ENCODE results near the gene KCNC3.

Gene KCNC3

DNA sequence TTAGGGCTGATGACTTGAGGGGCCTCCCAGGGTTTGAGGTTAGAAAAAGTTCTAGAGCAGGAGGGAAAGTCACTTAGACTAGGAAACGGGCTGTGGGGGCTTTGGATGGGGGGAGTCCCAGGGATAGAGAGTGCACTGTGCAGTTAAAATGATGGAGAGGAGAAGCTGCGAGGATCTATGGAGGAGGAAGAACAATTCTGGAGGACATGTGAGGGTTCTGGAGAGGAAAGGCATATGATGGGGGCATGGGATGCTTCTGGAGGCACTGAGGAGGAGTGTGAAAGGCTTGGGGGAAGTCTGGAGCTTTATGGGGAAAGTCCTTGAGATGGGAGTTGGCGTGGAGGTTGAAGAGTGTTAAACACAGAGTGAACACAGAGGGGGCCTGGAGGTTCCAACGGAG lies 2.2 kb downstream of the KCNC3 start:
- no peak for DNase-seq

DNA sequence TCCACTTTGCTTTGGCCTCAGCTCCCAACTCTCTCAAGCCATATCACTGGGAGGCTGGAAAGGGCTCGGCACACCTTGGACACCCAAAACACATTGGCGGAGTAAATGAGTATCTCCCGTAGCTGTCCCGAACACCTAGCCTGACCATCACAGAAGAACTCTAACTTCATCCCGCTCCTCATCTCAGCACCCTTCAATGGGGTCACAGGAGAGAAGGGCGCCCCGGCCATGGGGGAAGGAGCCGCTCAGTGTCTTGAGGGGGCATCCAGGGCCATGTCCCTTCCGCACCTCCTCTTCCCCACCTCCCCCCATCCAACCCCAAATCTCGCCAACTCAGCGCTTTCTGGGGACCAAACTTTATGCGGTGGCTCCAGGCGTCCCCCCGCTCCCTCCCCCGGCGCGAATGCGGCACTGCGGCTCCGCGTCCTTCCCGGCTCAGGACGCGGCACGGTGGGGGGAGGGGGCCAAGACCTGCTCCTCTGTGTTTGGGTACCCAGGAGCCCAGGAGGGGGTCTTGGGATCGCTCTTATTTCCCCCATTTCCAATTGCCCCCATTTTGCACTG lies 3.0 kb downstream of the KCNC3 start:
- no peak for DNase-seq

DNA sequence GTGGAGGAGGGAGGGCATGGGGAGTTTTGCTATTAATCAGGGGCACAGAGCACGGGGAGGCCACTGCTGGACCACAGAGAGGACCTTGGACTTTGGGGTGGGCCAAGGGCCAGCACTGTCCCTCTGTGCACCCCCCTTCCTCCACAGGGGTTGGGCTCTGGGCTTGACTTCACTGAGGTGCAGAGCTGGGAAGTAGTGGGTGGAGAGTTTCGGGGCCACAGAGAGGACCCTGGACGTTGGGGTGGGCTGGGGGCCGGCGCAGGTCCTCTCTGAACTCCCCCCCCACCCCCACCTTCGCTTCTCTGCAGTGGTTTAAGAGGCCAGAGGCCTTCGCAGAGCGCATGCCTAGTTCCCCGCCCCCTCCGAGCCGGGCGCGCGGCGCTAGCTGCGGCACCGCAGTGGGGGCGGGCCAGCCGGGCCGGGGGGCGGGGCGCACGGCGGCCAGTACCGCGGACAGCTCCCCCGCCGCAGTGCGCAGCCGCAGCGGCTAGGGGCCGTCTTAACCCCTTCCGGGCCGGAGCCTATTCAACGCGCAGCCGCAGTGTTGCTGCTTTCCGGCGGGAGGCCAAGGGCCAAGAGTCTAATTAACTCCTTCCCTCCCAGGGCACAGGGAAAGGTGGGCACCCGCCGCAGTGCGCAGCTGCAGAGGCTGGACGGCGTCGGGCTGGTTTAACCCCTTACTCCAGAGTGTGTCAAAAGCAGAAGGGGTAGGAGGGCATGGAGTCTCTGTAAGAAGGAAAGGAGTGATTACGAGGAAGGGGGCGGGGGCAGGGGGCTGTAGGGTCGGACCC lies 3.7 kb downstream of the KCNC3 start:
- DNase-seq = peak; percentile 32

DNA sequence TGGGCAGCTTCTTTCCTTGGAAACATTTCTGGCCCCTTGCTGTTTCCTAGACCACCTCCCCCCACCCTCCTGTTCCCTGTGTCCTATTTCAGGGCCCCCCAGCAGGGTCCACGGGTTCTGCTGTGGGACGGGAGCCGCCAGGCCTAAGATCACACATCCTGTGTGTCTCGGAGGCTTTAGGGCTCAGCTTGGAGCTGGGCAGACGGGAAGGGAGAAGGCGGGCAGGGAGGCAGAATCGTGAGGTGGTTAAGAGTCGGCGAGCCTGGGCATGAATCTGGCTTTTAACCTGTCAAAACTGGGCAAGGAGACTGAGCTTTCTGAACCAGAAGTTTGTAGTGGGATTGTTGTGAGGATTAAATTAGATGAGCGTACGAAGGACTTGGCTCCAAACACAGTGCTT lies 4.8 kb downstream of the KCNC3 start:
- DNase-seq = no peak

DNA sequence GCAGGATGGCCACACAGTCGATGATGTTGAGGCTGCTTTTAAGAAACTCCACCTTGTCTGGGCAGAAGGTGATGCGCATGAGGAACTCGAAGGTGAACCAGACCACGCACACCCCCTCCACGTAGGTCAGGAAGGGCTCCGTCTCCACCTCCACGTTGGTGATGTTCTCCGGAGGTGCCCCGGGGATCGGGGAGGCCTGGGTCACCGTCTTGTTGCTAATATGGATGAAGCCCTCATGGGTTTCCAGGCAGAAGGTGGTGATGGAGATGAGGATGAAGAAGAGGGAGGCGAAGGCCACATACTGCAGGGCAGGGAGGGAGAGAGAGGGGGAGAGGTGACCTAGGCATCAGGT lies 5.4 kb downstream of the KCNC3 start:
- no peak for DNase-seq

DNA sequence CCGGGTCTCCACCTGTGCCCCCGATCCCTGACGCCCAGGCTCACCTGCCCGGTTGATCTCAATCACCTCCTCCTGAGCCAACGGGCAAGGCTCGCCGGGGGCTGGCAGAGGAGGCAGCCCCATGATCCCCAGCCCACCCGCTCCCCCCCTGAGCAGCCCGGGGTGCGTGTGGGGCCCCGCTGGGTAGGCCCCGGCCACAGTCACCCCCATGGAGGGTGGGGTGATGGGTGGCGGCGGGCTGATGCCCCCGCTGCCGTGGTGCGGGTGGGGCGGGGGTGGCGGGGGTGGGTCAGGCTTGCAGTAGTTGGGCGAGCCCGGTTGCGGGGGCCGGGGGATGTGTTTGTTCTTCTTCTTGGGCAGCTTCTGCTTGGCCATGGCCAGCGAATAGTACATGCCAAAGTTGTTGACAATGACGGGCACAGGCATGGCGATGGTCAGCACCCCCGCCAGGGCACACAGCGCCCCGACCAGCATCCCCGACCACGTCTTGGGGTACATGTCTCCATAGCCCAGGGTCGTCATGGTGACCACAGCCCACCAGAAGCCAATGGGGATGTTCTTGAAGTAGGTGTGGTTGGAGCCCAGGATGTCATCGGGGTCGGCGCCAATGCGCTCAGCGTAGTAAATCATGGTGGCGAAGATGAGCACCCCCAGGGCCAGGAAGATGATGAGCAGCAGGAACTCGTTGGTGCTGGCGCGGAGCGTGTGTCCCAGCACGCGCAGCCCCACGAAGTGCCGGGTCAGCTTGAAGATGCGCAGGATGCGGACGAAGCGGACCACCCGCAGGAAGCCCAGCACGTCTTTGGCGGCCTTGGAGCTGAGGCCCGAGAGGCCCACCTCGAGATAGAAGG lies 6.0 kb downstream of the KCNC3 start:
- DNase-seq = no peak

DNA sequence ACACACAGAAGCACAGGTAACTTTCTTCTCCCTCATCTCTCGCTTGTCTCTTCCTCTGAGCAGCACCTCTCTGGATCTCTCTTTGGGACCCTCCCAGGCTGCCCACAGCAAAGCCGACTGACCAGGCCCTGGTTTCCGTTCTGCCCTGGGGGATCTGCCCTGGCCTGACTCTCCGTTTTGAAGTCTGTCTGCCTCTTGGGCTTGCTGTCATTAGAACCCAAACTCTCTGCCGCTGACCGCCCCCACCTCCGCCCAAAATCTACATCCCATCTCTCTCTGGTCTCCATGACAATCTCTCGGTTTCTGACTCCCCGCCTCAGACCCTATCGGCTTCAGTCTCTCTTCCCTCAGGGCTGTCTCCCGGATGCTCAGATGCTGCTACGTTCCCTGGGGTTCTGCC lies 6.9 kb downstream of the KCNC3 start:
- DNase-seq = no peak

DNA sequence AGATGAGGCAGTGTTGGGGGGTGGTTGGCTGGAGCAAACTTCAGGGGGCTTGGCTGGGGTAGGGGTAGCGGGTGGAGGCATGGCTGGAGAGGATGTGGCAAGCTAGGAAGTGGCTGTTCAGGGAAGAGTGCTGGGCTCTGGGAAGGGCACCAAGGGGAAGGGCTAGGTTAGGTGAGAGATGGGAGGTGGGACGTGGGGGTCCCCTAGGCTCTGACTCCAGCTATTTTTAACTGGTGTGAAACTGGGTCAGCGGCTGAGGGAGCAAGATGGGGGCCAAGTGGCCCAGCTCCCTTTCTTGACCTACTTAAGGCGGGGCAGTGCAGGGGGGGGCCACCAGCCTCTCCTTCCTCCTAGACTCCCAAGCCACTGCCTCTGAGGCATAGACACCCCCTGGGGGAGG lies 7.3 kb downstream of the KCNC3 start:
- DNase-seq = no peak

DNA sequence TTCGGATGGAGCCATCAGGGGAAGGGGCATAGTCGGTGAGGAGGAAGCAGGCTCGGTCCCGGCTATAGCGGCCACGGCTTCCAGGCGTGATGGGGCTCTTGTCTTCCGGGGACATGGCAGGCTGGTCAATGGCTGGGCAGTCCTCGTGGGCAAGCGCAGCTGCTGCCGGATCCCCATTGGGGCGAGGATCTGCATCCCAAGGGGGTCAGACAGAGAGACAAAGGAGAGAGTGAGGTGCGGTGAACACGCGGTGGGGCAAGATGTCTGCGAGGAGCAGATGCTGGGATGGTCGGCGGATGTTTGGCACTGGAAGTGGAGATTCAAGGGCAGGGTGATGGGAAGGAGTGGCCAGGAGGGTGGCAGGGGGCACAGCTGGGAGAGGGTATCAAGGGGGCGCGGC lies 8.6 kb downstream of the KCNC3 start:
- DNase-seq = no peak

DNA sequence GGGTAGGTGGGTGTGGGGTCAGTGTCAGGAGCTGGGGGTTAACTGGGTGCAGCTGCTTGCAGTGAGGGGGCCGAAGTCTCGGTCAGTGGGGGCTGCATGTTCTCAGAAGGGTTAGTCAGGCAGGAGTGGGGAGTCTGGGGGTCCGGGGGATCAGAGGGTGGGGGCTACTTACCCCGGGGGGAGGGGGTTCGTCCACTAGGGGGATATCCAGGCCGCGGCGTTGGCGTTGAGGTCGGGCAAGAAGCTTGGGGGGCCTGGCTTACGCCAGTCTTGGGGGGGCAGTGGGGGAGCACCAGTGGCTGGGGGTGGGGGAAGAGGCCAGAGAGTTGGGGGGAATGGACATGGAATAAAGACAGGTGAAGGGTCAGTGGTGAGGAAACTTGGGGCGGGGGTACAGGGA lies 9.1 kb downstream of the KCNC3 start:
- DNase-seq = no peak

DNA sequence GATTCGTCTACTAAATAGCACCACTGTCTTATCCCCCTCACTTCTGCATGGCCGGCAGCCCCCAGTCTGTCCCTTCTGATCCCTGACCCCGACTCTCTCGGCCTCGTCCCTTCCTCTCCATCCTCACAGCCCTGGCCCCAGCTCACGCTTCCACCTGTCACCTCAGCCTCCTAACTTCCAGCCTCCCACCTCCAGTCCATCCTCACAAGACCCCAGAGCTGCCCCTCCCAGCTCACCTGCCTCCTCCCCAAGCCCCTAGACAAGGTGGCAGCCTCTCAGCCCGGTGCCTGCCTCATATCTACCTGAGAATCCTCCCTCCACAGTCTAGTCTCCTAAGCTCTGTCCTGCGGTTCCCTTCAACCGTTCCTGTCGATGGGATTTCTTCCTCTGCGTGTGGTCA lies 10.0 kb downstream of the KCNC3 start:
- no peak for DNase-seq

DNA sequence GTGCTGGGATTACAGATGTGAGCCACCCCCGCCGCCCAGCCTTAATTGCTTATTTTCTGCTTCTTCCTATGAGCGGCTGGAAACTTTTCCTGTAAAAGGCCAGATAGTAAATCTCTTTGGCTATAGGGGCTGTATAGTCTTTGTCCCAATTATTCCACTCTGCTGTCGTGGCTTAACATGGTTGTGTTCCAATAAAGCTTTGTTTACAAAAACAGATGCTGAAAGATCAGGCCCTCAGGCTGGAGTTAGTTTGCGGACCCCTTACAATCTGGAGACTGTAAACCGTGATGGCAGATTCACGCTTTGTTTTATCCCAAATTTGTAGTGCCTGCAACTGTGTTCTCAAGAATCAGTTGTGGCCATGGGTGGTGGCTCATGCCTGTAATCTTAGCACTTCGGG lies 10.7 kb downstream of the KCNC3 start:
- DNase-seq = no peak

DNA sequence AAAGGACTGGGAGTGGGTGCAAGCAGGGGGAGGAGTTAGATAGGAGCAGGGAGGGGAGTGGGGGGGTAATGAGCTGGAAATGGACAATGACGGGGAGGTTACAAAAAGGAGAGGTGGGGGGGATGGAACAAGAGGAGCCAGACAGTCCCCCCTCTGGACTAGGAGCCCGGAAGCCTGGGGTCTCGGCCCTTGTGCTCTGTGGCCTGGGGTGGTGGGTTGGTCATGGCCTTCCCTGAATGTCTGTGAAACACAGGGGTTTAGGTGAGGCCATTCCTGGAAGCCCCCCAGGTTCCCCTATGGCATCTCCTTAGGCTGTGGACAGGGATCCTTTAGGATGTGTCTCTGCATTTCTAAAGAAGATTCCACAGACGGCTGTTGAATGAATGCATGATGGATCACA lies 12.1 kb downstream of the KCNC3 start:
- DNase-seq = no peak

DNA sequence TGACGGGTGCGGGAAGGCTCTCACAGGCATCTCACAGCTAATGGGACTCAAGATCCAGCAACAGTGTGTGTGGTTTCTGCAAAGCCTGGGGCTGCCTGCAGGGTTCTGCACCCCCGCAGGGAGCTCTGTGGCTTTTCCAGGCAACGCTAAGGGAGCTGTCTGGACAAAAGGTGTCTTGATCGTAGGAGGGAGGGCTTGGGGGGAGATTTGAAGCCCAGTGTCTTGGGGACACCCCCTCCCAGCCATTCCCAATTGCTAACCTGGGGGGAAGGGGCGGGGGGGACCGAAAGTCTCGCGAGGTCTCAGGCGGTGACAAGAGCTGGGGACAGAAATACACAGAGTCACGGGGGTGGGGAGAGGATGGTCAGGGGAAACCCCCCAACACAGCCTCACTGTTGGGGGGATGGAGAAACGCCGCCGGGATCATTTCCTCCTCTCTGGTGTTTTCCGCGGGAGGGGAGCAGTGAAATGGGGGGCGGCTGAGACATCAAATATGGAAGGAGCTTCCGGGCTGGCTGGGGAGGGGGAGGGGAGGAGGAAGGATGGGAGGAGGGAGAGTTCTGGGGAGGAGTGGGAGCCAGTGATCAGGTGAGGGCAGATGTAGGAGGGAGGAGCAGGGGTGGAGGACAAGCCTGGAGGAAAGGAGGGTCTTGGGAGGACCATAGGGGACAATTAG lies 13.3 kb downstream of the KCNC3 start:
- DNase-seq = no peak

DNA sequence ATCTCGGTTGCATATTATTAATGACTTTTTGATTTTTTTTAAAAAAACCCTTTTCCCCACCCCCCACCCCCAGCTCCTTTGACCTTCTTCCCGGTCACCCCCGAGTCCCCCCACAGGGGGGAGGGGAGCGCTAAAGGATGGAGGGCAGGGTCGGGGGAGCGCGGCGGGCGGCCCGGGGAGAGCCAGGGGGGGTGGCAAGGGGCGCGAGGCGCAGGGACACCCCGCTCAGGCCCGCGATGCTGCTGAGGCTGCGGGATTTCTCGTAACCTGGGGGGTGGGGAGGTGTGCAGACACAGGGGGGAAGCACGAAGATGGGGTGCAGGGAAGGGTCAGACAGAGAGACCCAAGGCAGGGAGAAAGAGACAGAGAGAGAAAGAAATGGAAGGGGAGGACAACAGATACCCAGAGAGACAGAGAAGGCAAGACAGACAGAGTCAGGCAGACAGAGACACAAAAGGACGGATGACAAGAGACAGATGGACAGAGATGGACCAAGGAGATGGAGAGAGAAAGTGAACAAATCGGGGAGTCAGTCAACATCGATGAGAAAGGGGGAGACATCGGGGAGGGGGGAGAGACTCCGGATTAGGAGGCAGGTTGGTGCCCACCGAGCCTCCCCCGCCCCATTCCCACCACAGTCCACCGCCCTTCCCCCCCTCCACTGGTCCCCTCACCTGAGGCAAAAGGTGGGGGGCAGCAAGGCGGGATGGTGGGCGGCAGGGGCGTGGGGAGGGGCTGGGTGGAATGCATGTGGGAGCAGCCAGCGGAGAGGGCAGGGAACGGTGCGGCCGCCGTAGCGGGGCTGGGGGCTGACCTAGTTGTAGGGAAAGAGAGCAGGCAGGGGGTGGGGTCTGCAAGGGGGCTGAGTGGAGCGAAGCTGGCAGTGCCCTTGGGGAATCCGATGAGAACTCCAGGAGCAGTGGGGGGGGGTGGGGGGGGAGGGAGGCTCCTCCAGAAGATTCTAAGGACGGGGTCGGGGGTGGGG lies 14.2 kb downstream of the KCNC3 start:
- no peak for DNase-seq

DNA sequence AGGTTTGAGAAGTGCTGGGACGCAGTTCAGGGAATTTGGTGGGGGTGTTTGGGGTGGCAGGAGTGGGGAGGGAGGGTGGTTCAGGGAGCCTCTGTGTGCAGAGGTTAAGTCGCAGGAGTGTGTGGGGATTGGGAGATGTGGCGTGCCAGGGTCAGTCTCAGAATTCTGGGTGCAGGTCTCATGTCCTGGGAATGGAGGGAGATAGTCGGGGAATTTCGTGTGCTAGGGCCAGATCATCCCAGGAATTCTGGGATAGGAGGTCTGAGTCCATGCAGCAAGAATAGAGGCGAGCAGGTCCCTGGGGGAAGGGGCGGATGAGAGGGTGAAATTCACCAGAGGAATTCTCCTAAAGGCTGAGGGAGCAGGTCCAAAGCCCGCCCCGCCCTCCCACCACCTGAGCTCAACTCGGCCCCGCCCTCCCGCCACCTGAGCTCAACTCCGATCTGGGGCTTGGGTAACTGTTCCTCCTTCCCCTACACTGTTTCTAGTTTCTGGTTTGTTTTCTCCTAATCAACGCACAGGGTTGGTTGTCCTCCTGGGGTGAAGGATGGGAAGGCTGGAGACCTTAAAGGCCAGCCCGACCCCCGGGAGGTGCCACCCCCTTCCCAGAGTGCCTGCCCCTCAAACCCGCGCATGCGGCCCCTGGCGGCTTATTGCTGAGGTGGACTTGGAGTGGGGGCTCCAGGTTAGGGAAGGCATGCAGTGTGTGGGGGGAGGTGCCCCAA lies 15.2 kb downstream of the KCNC3 start:
- DNase-seq = no peak

DNA sequence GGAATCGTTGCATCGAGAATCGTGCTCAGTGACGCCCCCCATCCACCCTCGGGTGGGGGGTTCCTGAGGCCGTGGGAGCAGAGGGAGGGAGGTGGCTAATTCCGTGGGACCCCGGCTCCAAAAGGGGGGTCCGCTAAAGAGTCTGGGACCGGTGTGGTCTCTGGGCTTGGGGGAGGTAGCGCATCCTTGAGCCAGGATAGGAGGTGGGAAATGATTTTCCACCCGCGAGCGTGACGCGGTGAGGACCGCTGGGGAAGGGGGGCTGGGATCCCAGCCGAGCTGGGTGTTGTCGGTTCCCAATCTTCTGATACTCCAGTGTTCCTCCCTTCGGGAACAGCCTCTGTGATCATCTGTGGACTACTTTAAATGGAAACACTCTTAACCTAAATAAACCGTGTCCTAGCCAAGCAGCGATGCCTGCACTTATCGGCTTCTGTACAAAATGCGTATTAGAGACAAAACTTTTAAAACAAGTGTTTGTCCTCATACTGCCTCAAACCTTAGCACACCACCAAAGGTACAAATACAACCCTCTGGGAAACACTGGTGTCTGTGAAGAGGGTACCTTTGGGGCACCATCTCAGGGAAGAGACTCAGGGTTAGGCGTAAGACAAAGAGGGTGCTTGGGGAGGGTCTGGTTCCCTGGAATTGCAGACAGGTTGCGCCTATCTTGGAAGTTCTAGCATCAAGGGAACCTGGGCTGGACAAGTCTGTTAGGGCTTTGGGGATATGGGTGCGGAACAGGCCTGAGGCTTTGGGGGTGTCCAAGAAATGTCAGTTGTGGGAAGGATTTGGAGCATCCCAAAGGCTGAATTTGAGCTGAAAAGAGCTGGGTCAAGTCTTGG lies 16.0 kb downstream of the KCNC3 start:
- DNase-seq = no peak

DNA sequence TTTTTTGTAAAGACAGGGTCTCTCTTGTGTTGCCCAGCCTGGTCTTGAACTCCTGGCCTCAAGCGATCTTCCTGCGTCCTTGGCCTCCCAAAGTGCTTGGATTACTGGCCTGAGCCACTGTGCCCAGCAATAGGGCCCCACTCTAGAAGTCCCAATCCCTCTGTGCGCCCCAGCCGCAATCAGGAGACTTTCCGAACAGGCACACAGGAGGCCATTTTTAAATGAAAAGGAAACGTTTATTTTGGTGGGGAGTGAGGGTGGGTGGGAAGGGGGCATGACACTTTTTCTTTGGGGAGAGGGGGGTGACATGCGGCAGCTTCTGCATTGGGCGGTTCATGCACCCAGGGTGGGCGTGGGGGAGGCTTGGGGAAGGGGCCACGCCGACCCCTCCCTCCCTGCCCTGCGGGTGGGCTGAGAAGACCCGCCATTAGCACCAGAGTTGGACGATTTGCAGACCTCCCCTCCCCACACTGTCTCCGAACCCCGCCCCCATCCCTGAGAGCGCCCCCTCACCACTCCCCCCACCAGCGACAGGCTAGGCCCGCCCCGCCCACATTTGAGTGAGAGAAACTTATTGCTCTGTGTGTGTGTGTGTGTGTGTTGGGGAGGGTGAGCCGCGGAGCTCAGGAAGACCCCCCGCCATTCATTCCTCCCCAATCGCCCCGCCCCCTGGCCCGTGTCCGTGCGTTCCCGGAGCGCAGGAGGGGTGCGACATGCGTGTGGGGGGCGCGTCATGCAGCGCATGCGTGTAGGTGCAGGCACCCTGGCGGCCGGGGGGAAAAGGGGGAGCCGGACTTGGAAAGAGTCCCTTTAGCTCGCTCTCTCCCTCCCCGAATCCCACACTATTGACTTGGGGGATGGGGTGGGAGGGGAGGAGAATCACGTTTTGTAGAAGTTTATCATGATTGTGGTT lies 17.2 kb downstream of the KCNC3 start:
- DNase-seq = peak; percentile 11

DNA sequence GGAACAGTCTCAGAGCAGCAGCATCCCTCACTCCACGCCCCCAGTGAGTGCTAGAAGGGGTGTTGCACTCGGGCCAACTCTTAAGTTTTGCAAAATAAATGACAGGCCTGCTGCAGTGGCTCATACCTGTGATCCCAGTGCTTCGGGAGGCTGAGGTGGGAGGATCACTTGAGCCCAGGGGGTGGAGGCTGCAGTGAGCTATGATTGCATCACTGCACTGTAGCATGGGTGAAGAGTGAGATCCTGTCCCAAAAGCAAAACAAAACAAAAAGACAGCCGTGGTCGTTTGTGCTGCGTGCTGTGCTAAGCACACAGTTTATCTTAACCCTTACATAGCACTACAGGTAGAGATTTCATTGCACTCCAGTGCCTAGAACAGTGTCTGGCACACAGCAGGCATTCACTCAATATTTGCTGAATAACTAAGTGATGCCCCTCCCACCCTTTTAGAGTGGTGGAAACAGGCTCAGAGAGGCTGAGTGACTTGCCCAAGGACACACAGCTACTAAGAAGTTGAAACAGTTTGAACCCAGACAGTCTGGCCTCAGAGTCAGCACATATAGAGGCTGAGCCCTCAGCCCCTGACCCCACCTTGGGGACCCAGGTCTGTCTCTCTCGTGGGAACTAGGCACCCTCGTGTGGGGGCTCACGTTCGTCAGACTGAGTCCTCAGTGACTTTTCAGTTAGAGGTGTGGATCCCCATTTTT lies 18.3 kb downstream of the KCNC3 start:
- DNase-seq = no peak
